ENCODE measurements around the gene CYYR1. TPM values are rescaled to one million over a fixed set of nuclear protein-coding genes. Genes with fewer than 3 reads are reported as not detected.

CYYR1 gene
- total RNA-seq, 1 experiment from 2014 or later = 13.6 TPM

DNA sequence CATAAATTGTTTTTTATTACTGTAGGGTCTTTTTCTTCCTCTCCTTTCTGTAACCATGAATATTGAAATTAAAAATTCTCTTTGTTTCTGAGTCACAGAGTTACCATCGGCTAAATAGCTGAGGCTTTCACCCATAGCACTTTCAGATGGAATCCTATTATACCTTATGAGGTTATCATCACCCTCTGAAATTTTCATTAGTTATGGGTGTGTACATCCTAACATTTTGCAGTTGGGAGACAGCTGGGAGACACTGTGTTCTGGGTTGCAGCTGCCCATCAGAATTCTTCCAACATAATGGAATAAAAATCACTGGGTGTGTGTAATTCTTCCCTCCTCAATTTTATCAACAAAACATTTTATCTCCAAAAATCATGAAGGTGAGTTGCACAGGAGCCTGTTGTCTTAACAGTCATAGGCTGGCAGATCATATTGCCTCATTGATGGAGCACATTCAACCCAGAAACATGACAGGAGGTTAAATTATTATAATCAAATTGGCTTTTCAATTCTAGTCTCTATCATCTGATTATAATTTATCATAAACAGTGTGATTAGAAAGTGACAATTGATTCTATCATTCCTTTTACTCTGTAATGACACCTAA is 17.4 kb downstream of the CYYR1 start:
- Histone ChIP-seq H3K23me2 (ENCODE audit: insufficient read length, low read depth, low read length, poor library complexity, severe bottlenecking) (no peaks in the 10 kb centered on the region), H3K79me2 (ENCODE audit: insufficient read depth, low read length) (0 out of 2 replicates have a peak, but pooled peaks cover 2% of the 10 kb centered on the region), H3K56ac (ENCODE audit: insufficient read length, low read depth, low read length) (no peak overlapping the region), H3K4me1 (ENCODE audit: insufficient read depth, low read length) (no peaks in the 10 kb centered on the region), H3K23ac (ENCODE audit: insufficient read length, low read depth, low read length) (no peak overlapping the region), H2AFZ (ENCODE audit: low read length) (no peak overlapping the region), H2BK20ac (ENCODE audit: low read depth, low read length, poor library complexity, severe bottlenecking) (no peak overlapping the region), H4K5ac (ENCODE audit: insufficient read length, low read depth, low read length) (no peak overlapping the region), H3K9ac (ENCODE audit: extremely low read depth, insufficient read length, low read length) (no peak overlapping the region), H3K4me2 (ENCODE audit: insufficient read depth, insufficient read length, low read length) (no peak overlapping the region), H2BK12ac (ENCODE audit: insufficient read length, low read depth, low read length) (no peak overlapping the region), H3K79me1 (ENCODE audit: insufficient read depth, low read depth, low read length, poor library complexity, severe bottlenecking) (peaks cover 3% of the 10 kb centered on the region), H3K27me3 (ENCODE audit: insufficient read depth, low read length) (no peaks in the 10 kb centered on the region), H2BK120ac (ENCODE audit: low read depth, low read length, poor library complexity, severe bottlenecking) (no peak overlapping the region), H2BK15ac (ENCODE audit: low read depth, low read length) (no peak overlapping the region), H3K14ac (ENCODE audit: insufficient read depth, low read length) (no peak overlapping the region), H4K20me1 (ENCODE audit: control insufficient read depth, insufficient read depth, insufficient read length) (no peaks in the 10 kb centered on the region), H3T11ph (ENCODE audit: low read length) (no peak overlapping the region), H2AK5ac (ENCODE audit: insufficient read length, low read length) (no peak overlapping the region), H3K4ac (ENCODE audit: low read depth, low read length) (no peak overlapping the region), H4K8ac (replicated peaks; ENCODE audit: insufficient read length, low read depth, low read length) (no peak overlapping the region), H3K27ac (ENCODE audit: insufficient read length, low read depth, low read length) (no peak overlapping the region), H3K18ac (ENCODE audit: insufficient read length, low read depth, low read length) (no peak overlapping the region), H4K91ac (ENCODE audit: insufficient read length, low read depth, low read length) (no peak overlapping the region), H2BK5ac (ENCODE audit: insufficient read length, low read length) (no peak overlapping the region), H3K9me3 (ENCODE audit: control insufficient read depth, low read depth, low read length) (no peaks in the 10 kb centered on the region)
- H3K36me3 Mint-ChIP-seq (ENCODE audit: insufficient read depth in 1 of 3, low read depth in 3 of 3) = peaks cover 15 to 18% (median 17%) of the 10 kb centered on the region in 3 experiments; a peak in 5 of 7 replicates
- H3K9me3 Mint-ChIP-seq = no peaks in the 10 kb centered on the region
- no peak for DNase-seq
- H3K4me1 Mint-ChIP-seq = no peaks in the 10 kb centered on the region
- WGBS (ENCODE audit: extremely low coverage, insufficient read length, low lambda C conversion rate) = no CpG with 5 or more reads among the region's 1 CpG
- TF ChIP-seq, protein P1, sequence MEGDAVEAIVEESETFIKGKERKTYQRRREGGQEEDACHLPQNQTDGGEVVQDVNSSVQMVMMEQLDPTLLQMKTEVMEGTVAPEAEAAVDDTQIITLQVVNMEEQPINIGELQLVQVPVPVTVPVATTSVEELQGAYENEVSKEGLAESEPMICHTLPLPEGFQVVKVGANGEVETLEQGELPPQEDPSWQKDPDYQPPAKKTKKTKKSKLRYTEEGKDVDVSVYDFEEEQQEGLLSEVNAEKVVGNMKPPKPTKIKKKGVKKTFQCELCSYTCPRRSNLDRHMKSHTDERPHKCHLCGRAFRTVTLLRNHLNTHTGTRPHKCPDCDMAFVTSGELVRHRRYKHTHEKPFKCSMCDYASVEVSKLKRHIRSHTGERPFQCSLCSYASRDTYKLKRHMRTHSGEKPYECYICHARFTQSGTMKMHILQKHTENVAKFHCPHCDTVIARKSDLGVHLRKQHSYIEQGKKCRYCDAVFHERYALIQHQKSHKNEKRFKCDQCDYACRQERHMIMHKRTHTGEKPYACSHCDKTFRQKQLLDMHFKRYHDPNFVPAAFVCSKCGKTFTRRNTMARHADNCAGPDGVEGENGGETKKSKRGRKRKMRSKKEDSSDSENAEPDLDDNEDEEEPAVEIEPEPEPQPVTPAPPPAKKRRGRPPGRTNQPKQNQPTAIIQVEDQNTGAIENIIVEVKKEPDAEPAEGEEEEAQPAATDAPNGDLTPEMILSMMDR (conservative IDR thresholded peaks at IDR 0.05) = no peak
- no peaks in the 10 kb centered on the region for H3K27me3 Mint-ChIP-seq (ENCODE audit: low read depth)
- no peak overlapping the region for H3K4me3 Mint-ChIP-seq
- H3K27ac Mint-ChIP-seq = no peak overlapping the region
